Measurements from ENCODE around the gene RAB7B. TPM values are rescaled to one million over a fixed set of nuclear protein-coding genes. Genes with fewer than 3 reads are reported as not detected.

The RAB7B gene
- total RNA-seq, 6 donors from 2014 or later = 2.6 to 27.5 (median 9.1) TPM

DNA sequence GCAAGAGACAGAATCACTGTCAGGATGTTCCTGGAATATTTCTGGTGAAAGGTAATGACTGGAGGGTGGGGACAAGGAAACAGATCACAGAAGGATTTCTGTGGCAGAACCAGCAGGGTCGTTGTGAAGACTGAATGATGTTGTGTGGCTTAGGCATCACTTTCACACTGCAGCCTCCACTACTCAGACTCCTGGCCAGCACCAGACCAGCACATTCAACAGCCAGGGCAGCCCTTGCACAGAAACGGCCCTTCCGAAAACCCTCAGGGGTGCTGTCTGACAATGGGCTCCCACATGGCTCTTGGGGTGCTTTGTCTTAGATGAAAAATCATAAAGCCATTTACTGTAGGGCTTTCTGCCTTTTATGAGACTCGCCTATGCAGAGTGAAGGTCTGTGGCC lies 3.8 kb upstream of the RAB7B start:
- Histone ChIP-seq H3K27me3 (no peaks in the 10 kb centered on the region), H3K4me3 (no peak overlapping the region), H3K36me3 (no peaks in the 10 kb centered on the region), H3K27ac (no peak overlapping the region), H3K9me3 (no peaks in the 10 kb centered on the region), H3K4me1 (peaks cover 5 to 26% (median 18%) of the 10 kb centered on the region in 4 donors)
- ATAC-seq (ENCODE audit: low FRiP score in 2 of 2) (no peak), DNase-seq (no peak)
- 82 to 88% methylated on average over 3 to 4 of the region's 4 CpGs for WGBS, 2 donors
- TF ChIP-seq, protein P1, sequence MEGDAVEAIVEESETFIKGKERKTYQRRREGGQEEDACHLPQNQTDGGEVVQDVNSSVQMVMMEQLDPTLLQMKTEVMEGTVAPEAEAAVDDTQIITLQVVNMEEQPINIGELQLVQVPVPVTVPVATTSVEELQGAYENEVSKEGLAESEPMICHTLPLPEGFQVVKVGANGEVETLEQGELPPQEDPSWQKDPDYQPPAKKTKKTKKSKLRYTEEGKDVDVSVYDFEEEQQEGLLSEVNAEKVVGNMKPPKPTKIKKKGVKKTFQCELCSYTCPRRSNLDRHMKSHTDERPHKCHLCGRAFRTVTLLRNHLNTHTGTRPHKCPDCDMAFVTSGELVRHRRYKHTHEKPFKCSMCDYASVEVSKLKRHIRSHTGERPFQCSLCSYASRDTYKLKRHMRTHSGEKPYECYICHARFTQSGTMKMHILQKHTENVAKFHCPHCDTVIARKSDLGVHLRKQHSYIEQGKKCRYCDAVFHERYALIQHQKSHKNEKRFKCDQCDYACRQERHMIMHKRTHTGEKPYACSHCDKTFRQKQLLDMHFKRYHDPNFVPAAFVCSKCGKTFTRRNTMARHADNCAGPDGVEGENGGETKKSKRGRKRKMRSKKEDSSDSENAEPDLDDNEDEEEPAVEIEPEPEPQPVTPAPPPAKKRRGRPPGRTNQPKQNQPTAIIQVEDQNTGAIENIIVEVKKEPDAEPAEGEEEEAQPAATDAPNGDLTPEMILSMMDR (IDR thresholded peaks at IDR 0.05) = no peak

DNA sequence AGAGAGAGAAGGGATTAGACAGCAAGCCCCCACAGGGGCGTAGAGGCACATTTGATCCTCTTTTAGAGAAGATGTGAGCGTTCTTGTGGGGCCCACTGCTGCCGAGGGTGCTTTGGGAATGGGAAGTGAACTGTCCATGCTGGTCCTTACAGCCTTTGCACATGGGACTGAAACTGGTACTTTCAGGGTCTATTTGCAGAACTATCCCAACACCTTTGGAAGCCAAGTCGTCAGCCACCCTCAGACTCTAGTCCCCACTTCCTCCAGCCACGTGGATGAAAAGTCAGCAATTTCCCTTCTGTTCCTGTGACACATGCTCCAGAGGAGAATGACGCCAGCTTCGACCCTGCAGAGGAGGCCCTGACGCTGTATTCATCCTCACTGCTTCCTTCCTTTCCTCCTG lies 2.6 kb upstream of the RAB7B start:
- Histone ChIP-seq H3K36me3 (no peaks in the 10 kb centered on the region), H3K9me3 (no peaks in the 10 kb centered on the region), H3K4me3 (no peak overlapping the region), H3K27me3 (no peaks in the 10 kb centered on the region), H3K4me1 (peaks cover 8 to 36% (median 22%) of the 10 kb centered on the region in 4 donors), H3K27ac (peak overlapping the region in 1 of 4 donors; percentile 29)
- TF ChIP-seq, protein P1 (IDR thresholded peaks at IDR 0.05) = no peak
- no peak for TF ChIP-seq POLR2AphosphoS5 (IDR thresholded peaks at IDR 0.05)
- no peak for TF ChIP-seq EP300 (IDR thresholded peaks at IDR 0.05)
- no peak for TF ChIP-seq POLR2A (IDR thresholded peaks at IDR 0.05)
- ATAC-seq (ENCODE audit: low FRiP score in 2 of 2) = peak in 1 of 2 donors; percentile 6
- WGBS, 2 donors = 39 to 55% methylated on average over 8 of the region's 8 CpGs
- peak in 1 of 2 donors; percentile 45 for DNase-seq

DNA sequence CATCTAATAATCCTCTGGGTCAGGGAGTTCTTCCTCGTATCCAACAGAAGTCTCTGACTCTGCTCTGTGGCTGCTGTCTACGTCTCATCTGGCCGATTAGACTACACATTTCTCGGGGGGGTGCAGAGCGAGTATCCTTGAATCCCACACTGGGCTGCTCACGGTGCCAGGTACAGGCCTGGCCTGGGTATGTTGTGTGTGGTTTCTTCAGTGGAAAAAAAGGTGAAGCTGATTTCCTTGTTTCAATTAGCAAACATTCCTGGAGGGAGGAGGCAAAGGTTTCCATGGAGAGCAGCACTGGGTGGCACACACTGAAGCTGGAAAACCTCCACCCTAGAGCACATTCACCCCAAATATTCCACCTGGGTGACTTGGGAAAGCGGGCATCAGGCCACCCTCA lies 2.0 kb upstream of the RAB7B start:
- Histone ChIP-seq H3K4me1 (peaks cover 8 to 37% (median 22%) of the 10 kb centered on the region in 4 donors), H3K27ac (peak overlapping the region in 1 of 4 donors; percentile 29), H3K36me3 (no peaks in the 10 kb centered on the region), H3K27me3 (no peaks in the 10 kb centered on the region), H3K4me3 (no peak overlapping the region), H3K9me3 (no peaks in the 10 kb centered on the region)
- TF ChIP-seq, protein P1 (IDR thresholded peaks at IDR 0.05) = no peak
- TF ChIP-seq POLR2AphosphoS5 (IDR thresholded peaks at IDR 0.05) (no peak), POLR2A (IDR thresholded peaks at IDR 0.05) (no peak), EP300 (IDR thresholded peaks at IDR 0.05) (no peak)
- 80 to 99% methylated on average over 7 of the region's 7 CpGs for WGBS, 2 donors
- no peak for DNase-seq
- no peak for ATAC-seq (ENCODE audit: low FRiP score in 2 of 2)

DNA sequence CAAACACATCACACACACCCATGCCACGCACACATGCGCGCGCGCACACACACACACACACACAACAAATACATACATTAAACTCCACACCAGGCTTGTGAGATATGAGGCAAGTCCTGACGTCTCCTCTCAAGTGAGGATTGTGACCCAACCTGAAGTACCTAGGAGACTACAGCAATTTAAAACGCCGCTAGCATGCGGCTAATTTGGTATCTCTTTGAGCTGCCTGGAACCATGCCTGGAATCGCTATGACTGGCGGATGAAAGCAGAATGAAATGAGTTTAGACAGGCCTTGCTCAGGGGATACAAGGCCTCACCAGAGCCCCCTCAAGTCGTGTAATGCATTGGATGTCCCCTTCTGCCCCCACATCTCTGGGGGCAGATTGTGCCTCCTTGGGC lies 1.6 kb upstream of the RAB7B start:
- no peak overlapping the region for H3K4me3 ChIP-seq
- 69 to 73% methylated on average over 10 to 12 of the region's 12 CpGs for WGBS, 2 donors
- H3K36me3 ChIP-seq = no peaks in the 10 kb centered on the region
- TF ChIP-seq, protein P1 (IDR thresholded peaks at IDR 0.05) = no peak
- no peak for TF ChIP-seq EP300 (IDR thresholded peaks at IDR 0.05)
- TF ChIP-seq POLR2AphosphoS5 (IDR thresholded peaks at IDR 0.05) = no peak
- TF ChIP-seq POLR2A (IDR thresholded peaks at IDR 0.05) = no peak
- H3K4me1 ChIP-seq = peaks cover 8 to 37% (median 22%) of the 10 kb centered on the region in 4 donors
- H3K27me3 ChIP-seq = no peaks in the 10 kb centered on the region
- no peak for DNase-seq
- peak overlapping the region in 1 of 4 donors; percentile 29 for H3K27ac ChIP-seq
- H3K9me3 ChIP-seq = no peaks in the 10 kb centered on the region
- ATAC-seq (ENCODE audit: low FRiP score in 2 of 2) = no peak
